SK-N-SH (cell line): ENCODE measurements around the gene AQP1.

Experiments
- EP300 ChIP-seq, 2 experiments: IDR thresholded peaks; 2 replicates each; pipeline versions ENCODE4 v1.4.0 to v1.6.1; 2012; ENCODE audit warnings: borderline replicate concordance in 1 of 2, low read depth in 1 of 2, low read length in 1 of 2
- FOXM1 ChIP-seq: IDR thresholded peaks from 2 replicates; pipeline ENCODE4 v1.4.0; 2012; ENCODE audit warnings: low read depth, mild to moderate bottlenecking
- GABPA ChIP-seq: IDR thresholded peaks from 2 replicates; pipeline ENCODE4 v1.4.0; 2012; ENCODE audit warnings: low read depth, mild to moderate bottlenecking
- POLR2AphosphoS5 ChIP-seq: IDR thresholded peaks from 2 replicates; pipeline ENCODE4 v1.6.1; 2012; ENCODE audit warnings: low read depth, low read length
- RAD21 ChIP-seq: IDR thresholded peaks from 2 replicates; pipeline ENCODE4 v1.6.1; 2012; ENCODE audit warnings: mild to moderate bottlenecking, low read length
- RCOR1 ChIP-seq: fragments of 150-350 bp; IDR thresholded peaks from 2 replicates; pipeline ENCODE4 v1.6.1; 2017; ENCODE audit warnings: antibody characterized with exemption, low read length
- RFX5 ChIP-seq: IDR thresholded peaks from 2 replicates; pipeline ENCODE4 v1.6.1; 2012; ENCODE audit warnings: mild to moderate bottlenecking, improper control_type of control experiment, low read length
- RXRA ChIP-seq: IDR thresholded peaks from 2 replicates; pipeline ENCODE4 v1.4.0; 2012; ENCODE audit warnings: low read depth, mild to moderate bottlenecking, borderline replicate concordance
- SMC3 ChIP-seq: IDR thresholded peaks from 2 replicates; pipeline ENCODE4 v1.6.1; 2012; ENCODE audit warnings: low read depth, low read length, improper control_type of control experiment
- TAF1 ChIP-seq: IDR thresholded peaks from 2 replicates; pipeline ENCODE4 v1.6.1; 2012; ENCODE audit warnings: low read depth, mild to moderate bottlenecking, low read length, moderate library complexity, borderline replicate concordance
- TCF12 ChIP-seq: IDR thresholded peaks from 2 replicates; pipeline ENCODE4 v1.4.0; 2012
- TEAD4 ChIP-seq: IDR thresholded peaks from 2 replicates; pipeline ENCODE4 v1.4.0; 2012; ENCODE audit warnings: mild to moderate bottlenecking, borderline replicate concordance; ENCODE audit not compliant: insufficient read depth
- YY1 ChIP-seq: IDR thresholded peaks from 2 replicates; pipeline ENCODE4 v1.4.0; 2012; ENCODE audit warnings: low read depth, mild to moderate bottlenecking
- TF ChIP-seq, protein P1 (sequence below): fragments of 200-600 bp; sonication (generic); IDR thresholded peaks from 2 replicates; pipeline ENCODE4 v1.6.1; 2017; ENCODE audit warnings: antibody characterized with exemption, mild to moderate bottlenecking, moderate library complexity

DNA sequence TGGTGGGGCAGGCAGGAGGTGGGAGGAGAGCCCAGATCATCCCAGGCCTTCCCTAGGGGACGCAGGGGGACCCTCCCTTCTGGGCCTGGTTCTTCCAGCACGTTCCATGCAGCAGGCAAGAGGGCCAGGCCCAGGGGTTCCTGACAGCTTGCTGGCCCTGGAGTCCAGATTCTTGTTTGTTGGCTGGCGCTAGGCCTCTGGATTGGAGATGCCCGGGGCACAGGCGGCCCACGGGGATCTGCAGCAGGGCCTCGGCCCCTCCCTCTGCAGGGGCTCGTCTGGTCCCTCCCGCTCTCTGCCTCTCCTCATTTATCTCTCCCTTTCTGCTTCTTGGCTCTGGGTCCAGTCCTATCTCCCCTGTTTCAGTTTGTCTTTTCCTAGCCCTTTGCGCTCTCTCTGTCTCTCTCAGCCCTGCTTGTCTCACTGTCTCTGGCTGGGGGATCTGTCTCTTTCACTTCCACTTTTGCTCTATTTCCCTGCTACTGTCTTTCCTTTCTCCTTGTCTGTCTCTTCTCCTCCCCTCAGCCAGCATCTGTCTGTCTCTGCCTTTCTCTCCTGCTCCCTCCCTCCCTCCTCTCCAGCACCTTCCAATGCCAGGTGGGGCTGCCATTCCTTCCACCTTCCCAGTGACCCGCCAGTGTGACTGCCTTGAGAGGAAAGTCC, 1.1 kb upstream of the AQP1 start:
- TF ChIP-seq POLR2AphosphoS5: no peak
- no peak for TF ChIP-seq TCF12
- no peak for TF ChIP-seq TEAD4
- TF ChIP-seq RXRA: no peak
- TF ChIP-seq YY1: no peak
- TF ChIP-seq, protein P1, sequence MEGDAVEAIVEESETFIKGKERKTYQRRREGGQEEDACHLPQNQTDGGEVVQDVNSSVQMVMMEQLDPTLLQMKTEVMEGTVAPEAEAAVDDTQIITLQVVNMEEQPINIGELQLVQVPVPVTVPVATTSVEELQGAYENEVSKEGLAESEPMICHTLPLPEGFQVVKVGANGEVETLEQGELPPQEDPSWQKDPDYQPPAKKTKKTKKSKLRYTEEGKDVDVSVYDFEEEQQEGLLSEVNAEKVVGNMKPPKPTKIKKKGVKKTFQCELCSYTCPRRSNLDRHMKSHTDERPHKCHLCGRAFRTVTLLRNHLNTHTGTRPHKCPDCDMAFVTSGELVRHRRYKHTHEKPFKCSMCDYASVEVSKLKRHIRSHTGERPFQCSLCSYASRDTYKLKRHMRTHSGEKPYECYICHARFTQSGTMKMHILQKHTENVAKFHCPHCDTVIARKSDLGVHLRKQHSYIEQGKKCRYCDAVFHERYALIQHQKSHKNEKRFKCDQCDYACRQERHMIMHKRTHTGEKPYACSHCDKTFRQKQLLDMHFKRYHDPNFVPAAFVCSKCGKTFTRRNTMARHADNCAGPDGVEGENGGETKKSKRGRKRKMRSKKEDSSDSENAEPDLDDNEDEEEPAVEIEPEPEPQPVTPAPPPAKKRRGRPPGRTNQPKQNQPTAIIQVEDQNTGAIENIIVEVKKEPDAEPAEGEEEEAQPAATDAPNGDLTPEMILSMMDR: no peak
- TF ChIP-seq RFX5: no peak
- TF ChIP-seq TAF1: no peak
- TF ChIP-seq GABPA: no peak
- no peak for TF ChIP-seq RCOR1
- peak in 1 of 2 experiments; percentile 34; a peak in 1 of 4 replicates for TF ChIP-seq EP300 (IDR thresholded peaks at IDR 0.05; ENCODE audit: borderline replicate concordance in 1 of 2, low read depth in 1 of 2, low read length in 1 of 2)
- no peak for TF ChIP-seq SMC3
- no peak for TF ChIP-seq FOXM1
- no peak for TF ChIP-seq RAD21
